HEK293T (cell line): ENCODE results near the gene PROX2.

Experiments
- ARNT ChIP-seq: fragments of 450-650 bp; IDR thresholded peaks from 2 replicates; pipeline ENCODE4 v1.6.1; 2017; ENCODE audit warnings: mild to moderate bottlenecking
- BHLHE40 ChIP-seq: fragments of 450-650 bp; IDR thresholded peaks from 2 replicates; pipeline ENCODE4 v1.6.1; 2016; ENCODE audit warnings: mild to moderate bottlenecking, moderate library complexity, borderline replicate concordance
- CTBP1 ChIP-seq: fragments of 450-650 bp; IDR thresholded peaks from 2 replicates; pipeline ENCODE4 v1.6.1; 2016; ENCODE audit warnings: borderline replicate concordance
- FOXA1 ChIP-seq: fragments of 450-650 bp; IDR thresholded peaks from 2 replicates; pipeline ENCODE4 v1.6.1; 2016; ENCODE audit warnings: mild to moderate bottlenecking
- FOXK2 ChIP-seq: fragments of 450-650 bp; IDR thresholded peaks from 2 replicates; pipeline ENCODE4 v1.6.1; 2016; ENCODE audit warnings: mild to moderate bottlenecking
- FOXM1 ChIP-seq: fragments of 450-650 bp; IDR thresholded peaks from 2 replicates; pipeline ENCODE4 v1.6.1; 2017; ENCODE audit warnings: mild to moderate bottlenecking, borderline replicate concordance
- HDGF ChIP-seq: fragments of 450-650 bp; IDR thresholded peaks from 2 replicates; pipeline ENCODE4 v1.6.1; 2017; ENCODE audit warnings: antibody characterized with exemption, borderline replicate concordance
- L3MBTL2 ChIP-seq: fragments of 450-650 bp; conservative IDR thresholded peaks from 2 replicates; pipeline ENCODE4 v1.6.1; 2016; ENCODE audit warnings: mild to moderate bottlenecking
- PKNOX1 ChIP-seq: fragments of 450-650 bp; IDR thresholded peaks from 2 replicates; pipeline ENCODE4 v1.6.1; 2016
- SP1 ChIP-seq: fragments of 450-650 bp; IDR thresholded peaks from 2 replicates; pipeline ENCODE4 v1.6.1; 2017
- SUZ12 ChIP-seq: fragments of 450-650 bp; IDR thresholded peaks from 2 replicates; pipeline ENCODE4 v1.6.1; 2016; ENCODE audit warnings: mild to moderate bottlenecking
- TARDBP ChIP-seq: fragments of 450-650 bp; IDR thresholded peaks from 2 replicates; pipeline ENCODE4 v1.6.1; 2016
- ZNF384 ChIP-seq: fragments of 450-650 bp; IDR thresholded peaks from 2 replicates; pipeline ENCODE4 v1.6.1; 2016

GRCh38 chr14:74875941-74876913 is at the start of gene PROX2:
- TF ChIP-seq HDGF (no peak), L3MBTL2 (no peak), FOXM1 (no peak), SP1 (no peak), CTBP1 (no peak), BHLHE40 (no peak), FOXK2 (no peak), TARDBP (no peak), ZNF384 (no peak), SUZ12 (no peak), FOXA1 (no peak), ARNT (no peak), PKNOX1 (no peak)
